Smooth muscle cell of the coronary artery (primary cell): ENCODE results near the gene DGKG. TPM values are rescaled to one million over a fixed set of nuclear protein-coding genes. Genes with fewer than 3 reads are reported as not detected.

Source experiments
- total RNA-seq: library from RNA; depleted of rRNA; stranded (reverse); fragments of >200 nt; gene quantifications from 2 replicates; pipeline ENCODE4 v1.2.3, GENCODE V29; 2014; ENCODE audit warnings: low replicate concordance

DGKG gene
- total RNA-seq: under 0.01 and 2.1 TPM in 2 replicates

DNA sequence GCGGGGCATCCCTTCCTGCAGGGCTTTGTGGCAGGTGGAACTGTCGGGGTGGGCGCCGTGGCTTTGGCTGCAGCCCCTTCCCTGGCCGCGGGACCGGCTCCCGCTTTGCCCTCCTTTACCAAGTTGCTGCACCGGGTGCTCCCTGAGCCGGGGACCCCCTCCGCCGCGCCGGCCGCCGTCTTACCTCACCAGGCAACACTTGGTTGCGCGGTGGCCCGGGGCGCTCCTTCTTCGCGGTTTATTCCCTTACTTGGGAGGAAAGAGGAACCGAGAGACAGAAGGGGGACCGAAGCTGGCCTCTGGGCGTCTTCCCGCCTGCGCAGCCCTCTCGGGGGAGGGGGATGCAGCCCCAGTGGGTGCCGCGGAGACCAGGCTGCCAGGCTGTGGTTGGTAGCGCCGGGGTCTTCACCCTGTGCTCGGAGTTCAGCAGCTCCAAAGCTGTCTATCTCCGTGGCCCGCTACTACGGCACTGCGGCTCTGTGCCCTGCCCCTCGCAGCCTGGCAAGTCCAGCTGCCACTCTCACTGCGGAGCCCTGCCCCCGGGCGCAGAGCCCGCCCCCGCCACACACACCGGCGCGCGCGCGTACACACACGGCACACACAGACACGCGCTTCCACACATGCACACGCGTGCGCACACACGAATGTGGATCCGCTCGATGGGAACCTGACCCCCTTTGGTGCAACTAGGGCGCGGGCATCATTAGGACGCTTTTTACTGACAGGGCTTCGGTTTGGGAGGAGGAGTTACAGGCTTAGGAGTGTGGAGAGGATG lies at the start of gene DGKG:
Gene DGKG, minus strand, starts transcription at position 473 of the 775 bp plus-strand sequence. CDS start 41,775 bp downstream, outside the sequence.

DNA sequence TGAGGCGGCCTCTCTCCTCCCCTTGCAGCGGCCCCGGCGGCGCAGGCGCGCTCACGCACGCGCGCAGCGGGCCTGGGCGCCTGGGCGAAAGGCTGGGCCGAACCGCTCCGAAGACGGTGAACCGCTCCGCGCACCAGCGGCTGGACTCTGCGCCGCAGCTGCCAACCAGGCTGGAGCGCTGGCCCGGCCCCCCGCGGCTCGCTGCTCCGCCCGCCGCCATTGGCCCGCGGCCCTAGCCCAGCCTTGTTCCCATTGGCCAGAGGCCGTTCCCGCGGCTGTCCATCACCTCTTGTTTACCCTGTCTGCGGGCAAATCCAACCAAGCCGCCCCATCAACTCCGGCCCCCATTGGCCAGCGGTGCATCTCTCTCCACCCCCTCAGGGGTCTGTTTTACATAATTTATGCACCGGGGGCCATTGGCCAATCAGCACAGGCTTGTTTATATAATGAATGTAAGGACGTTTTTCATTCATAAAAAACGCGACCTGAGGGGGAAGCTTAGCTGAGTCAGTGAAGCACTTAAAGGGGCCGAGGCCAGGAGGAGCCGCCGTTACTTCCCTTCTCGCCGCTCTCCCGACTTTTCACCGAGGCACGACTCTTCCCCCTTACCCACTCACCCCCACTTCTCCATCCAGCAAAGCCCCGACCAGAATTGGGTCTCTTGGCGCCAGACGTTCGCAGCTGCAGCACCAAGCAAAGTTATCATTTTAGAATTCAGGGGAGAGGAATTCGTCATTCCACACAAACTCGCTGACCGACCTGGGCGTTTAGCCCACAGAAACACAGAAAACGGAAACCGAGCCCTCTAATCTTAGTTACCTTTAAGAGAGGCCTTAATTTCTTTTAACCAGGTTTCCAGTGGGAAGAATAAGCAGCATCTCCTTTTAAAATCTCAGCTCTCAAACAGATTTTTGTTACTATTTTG lies 252.8 kb downstream of the DGKG start, which contains the start of gene ETV5:
Gene ETV5, minus strand, starts transcription at position 149 of the 925 bp plus-strand sequence. CDS start 3,221 bp downstream, outside the sequence.

Other genes starting within 250 kb of the DGKG start
- 0.75 and 1.4 TPM in 2 replicates for gene CRYGS, start 182.1 kb upstream of the DGKG start, total RNA-seq
- gene TBCCD1, start 205.1 kb upstream of the DGKG start, total RNA-seq: 13.7 TPM in 2 replicates
- gene DNAJB11, start 208.5 kb upstream of the DGKG start, total RNA-seq: 26.6 and 63.9 TPM in 2 replicates